NCI-H524 (cell line): ENCODE results near the gene AUTS2.
A peak's percentile ranks its signal among the peaks of the same experiment; 100 is the strongest.

Source experiments
- DNase-seq, 2 experiments: peaks; one replicate each; lab custom pipeline; 2025; lab: John Stamatoyannopoulos, UW

Gene AUTS2

GRCh38 chr7:70460562-70460961, 862.3 kb downstream of the AUTS2 start:
- no peak for DNase-seq

- no peak for DNase-seq
Measured at GRCh38 chr7:70463352-70463938, 865.2 kb downstream of the AUTS2 start.

GRCh38 chr7:70466725-70467364, 868.6 kb downstream of the AUTS2 start:
- DNase-seq = no peak

- DNase-seq = no peak
Measured at GRCh38 chr7:70470746-70471145, 872.5 kb downstream of the AUTS2 start.

- DNase-seq = no peak
Measured at GRCh38 chr7:70472601-70473237, 874.4 kb downstream of the AUTS2 start.

- no peak for DNase-seq
Measured at GRCh38 chr7:70474639-70475234, 876.5 kb downstream of the AUTS2 start.

- no peak for DNase-seq
Measured at GRCh38 chr7:70477036-70478010, 879.0 kb downstream of the AUTS2 start.

- no peak for DNase-seq
Measured at GRCh38 chr7:70479153-70480021, 881.1 kb downstream of the AUTS2 start.

GRCh38 chr7:70480927-70481569, 882.8 kb downstream of the AUTS2 start:
- no peak for DNase-seq

GRCh38 chr7:70481570-70482123, 883.4 kb downstream of the AUTS2 start:
- DNase-seq = no peak

- DNase-seq = no peak
Measured at GRCh38 chr7:70484255-70484654, 886.0 kb downstream of the AUTS2 start.

GRCh38 chr7:70486977-70487376, 888.7 kb downstream of the AUTS2 start:
- DNase-seq = no peak

GRCh38 chr7:70487428-70487827, 889.2 kb downstream of the AUTS2 start:
- no peak for DNase-seq

GRCh38 chr7:70487886-70488285, 889.6 kb downstream of the AUTS2 start:
- peak in 1 of 2 experiments; percentile 18 for DNase-seq

- DNase-seq = no peak
Measured at GRCh38 chr7:70489813-70490212, 891.5 kb downstream of the AUTS2 start.

GRCh38 chr7:70492625-70493024, 894.4 kb downstream of the AUTS2 start:
- DNase-seq = no peak

- no peak for DNase-seq
Measured at GRCh38 chr7:70494225-70495032, 896.2 kb downstream of the AUTS2 start.

- DNase-seq = no peak
Measured at GRCh38 chr7:70495033-70495376, 896.7 kb downstream of the AUTS2 start.

- no peak for DNase-seq
Measured at GRCh38 chr7:70497793-70498192, 899.5 kb downstream of the AUTS2 start.
